CD4-positive, alpha-beta T cell (primary cell): ENCODE results near the gene ANKRD28. TPM values are rescaled to one million over a fixed set of nuclear protein-coding genes. Genes with fewer than 3 reads are reported as not detected.

Experiments used
- ATAC-seq: fragments of 200-7000 bp; cut with Tn5 transposase; one replicate; pipeline ENCODE4 v1.10.0; 2022; ENCODE audit warnings: mild to moderate bottlenecking; ENCODE audit not compliant: poor library complexity
- CTCF ChIA-PET: fragments of 350-600 bp; sonication (Branson Sonifier 250); formaldehyde crosslinking; loops from one replicate; lab custom pipeline; 2021; ENCODE audit warnings: antibody characterized with exemption, inconsistent platforms; lab: Charles Lee
- POLR2A ChIA-PET: fragments of 350-600 bp; sonication (Branson Sonifier 250); formaldehyde crosslinking; loops from one replicate; lab custom pipeline; 2021; ENCODE audit warnings: antibody characterized with exemption, inconsistent platforms; lab: Charles Lee
- DNase-seq, 14 experiments: peaks; one replicate each; pipeline ENCODE4 v3.0.0-alpha.2; 2013 to 2020; ENCODE audit warnings: mixed read lengths in 2 of 14
- H3K27ac ChIP-seq, 2 donors: one replicate each; pipeline versions ENCODE4 v1.5.1 to v1.7.0; 2013; ENCODE audit warnings: low read length in 2 of 2, low read depth in 1 of 2, mild to moderate bottlenecking in 1 of 2
- H3K27me3 ChIP-seq, 2 experiments: 1 replicate in 1 of 2; 2 replicates in 1 of 2; pipeline versions ENCODE4 v1.6.1 to v1.7.0; 2013; ENCODE audit warnings: low read length in 2 of 2, control low read depth in 1 of 2, mild to moderate bottlenecking in 1 of 2, moderate library complexity in 1 of 2; ENCODE audit not compliant: insufficient read depth in 2 of 2, control insufficient read depth in 1 of 2
- H3K36me3 ChIP-seq: one replicate; pipeline ENCODE4 v1.6.1; 2013; ENCODE audit warnings: low read length, control low read depth; ENCODE audit not compliant: insufficient read depth
- H3K4me1 ChIP-seq: one replicate; pipeline ENCODE4 v1.6.1; 2013; ENCODE audit warnings: low read length, control low read depth; ENCODE audit not compliant: insufficient read depth
- H3K4me3 ChIP-seq: one replicate; pipeline ENCODE4 v1.5.1; 2013; ENCODE audit warnings: mild to moderate bottlenecking, low read length, moderate library complexity
- H3K9me3 ChIP-seq, 2 experiments: 1 replicate in 1 of 2; 2 replicates in 1 of 2; pipeline versions ENCODE4 v1.6.1 to v1.7.0; 2013; ENCODE audit warnings: low read length in 2 of 2, mild to moderate bottlenecking in 2 of 2, control low read depth in 1 of 2, moderate library complexity in 1 of 2; ENCODE audit not compliant: control insufficient read depth in 1 of 2, insufficient read depth in 1 of 2
- H3K27ac Mint-ChIP-seq: one replicate; pipeline ENCODE4 v1.8.0; 2020; ENCODE audit warnings: mixed read lengths
- H3K27me3 Mint-ChIP-seq: one replicate; pipeline ENCODE4 v1.8.0; 2021; ENCODE audit warnings: mixed read lengths
- H3K36me3 Mint-ChIP-seq: one replicate; pipeline ENCODE4 v1.8.0; 2021; ENCODE audit warnings: low read depth, mixed read lengths
- H3K4me1 Mint-ChIP-seq: one replicate; pipeline ENCODE4 v1.8.0; 2021; ENCODE audit warnings: low read depth, mixed read lengths
- H3K4me3 Mint-ChIP-seq: one replicate; pipeline ENCODE4 v1.8.0; 2020; ENCODE audit warnings: mild to moderate bottlenecking, mixed read lengths
- H3K9me3 Mint-ChIP-seq: one replicate; pipeline ENCODE4 v1.8.0; 2020; ENCODE audit warnings: mixed read lengths
- CTCF ChIP-seq: fragments of 200-600 bp; IDR thresholded peaks from one replicate; pipeline ENCODE4 v1.8.0; 2022; ENCODE audit warnings: antibody characterized with exemption, mild to moderate bottlenecking
- intact Hi-C, 2 experiments: fragments of 100-400 bp; cut with DNase I in 1 of 2; cut with micrococcal nuclease in 1 of 2; formaldehyde crosslinking; loops; one replicate each; pipeline versions ENCODE4 v1.15.1 to v1.9.0; 2023 to 2025; cut with DNase I, micrococcal nuclease
- total RNA-seq, 174 experiments: library from RNA in 2 of 174; stranded (reverse) in 2 of 174; gene quantifications; one replicate each; pipeline ENCODE4 v1.2.3 and lab custom pipeline; 2021 to 2026

ANKRD28 gene
- total RNA-seq, 2 experiments from 2014 or later: 36.6 to 43.1 TPM

DNA sequence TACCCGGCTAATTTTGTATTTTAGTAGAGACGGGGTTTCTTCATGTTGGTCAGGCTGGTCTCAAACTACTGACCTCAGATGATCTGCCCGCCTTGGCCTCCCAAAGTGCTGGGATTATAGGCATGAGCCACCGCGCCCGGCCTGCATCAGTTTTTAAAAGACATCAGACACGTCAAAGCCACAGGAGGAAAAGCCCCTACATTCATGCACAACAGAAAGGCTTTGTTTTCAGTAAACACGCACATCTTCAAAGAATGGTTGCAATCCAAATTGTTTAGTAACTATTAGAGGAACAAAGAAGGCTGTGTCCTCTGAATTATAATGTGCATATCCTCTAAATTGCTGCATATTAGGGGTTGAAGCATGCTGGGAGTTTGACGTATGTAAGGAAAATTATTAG, 142.9 kb downstream of the ANKRD28 start:
- no peak for DNase-seq
- ATAC-seq: no peak
- H3K4me3 Mint-ChIP-seq: no peak overlapping the region
- Histone ChIP-seq H3K4me1 (peaks cover 11% of the 10 kb centered on the region), H3K27ac (no peak overlapping the region), H3K27me3 (no peaks in the 10 kb centered on the region), H3K9me3 (peaks cover 32 to 42% of the 10 kb centered on the region in 2 experiments), H3K36me3 (no peaks in the 10 kb centered on the region), H3K4me3 (no peak overlapping the region)
- peaks cover 30% of the 10 kb centered on the region for H3K36me3 Mint-ChIP-seq
- H3K9me3 Mint-ChIP-seq: peaks cover 8% of the 10 kb centered on the region
- H3K27ac Mint-ChIP-seq: no peak overlapping the region
- ChIA-PET CTCF (no interaction called here), POLR2A (no interaction called here)
- peaks cover 27% of the 10 kb centered on the region for H3K4me1 Mint-ChIP-seq
- H3K27me3 Mint-ChIP-seq: no peaks in the 10 kb centered on the region
- no peak for TF ChIP-seq CTCF
- intact Hi-C loops: no loop called here

- no peak for TF ChIP-seq CTCF
- Mint-ChIP-seq H3K4me1 (peaks cover 27% of the 10 kb centered on the region), H3K4me3 (no peak overlapping the region), H3K27me3 (no peaks in the 10 kb centered on the region), H3K9me3 (peaks cover 8% of the 10 kb centered on the region), H3K27ac (no peak overlapping the region), H3K36me3 (peaks cover 25% of the 10 kb centered on the region)
- Histone ChIP-seq H3K9me3 (peaks cover 32 to 42% of the 10 kb centered on the region in 2 experiments), H3K4me3 (no peak overlapping the region), H3K4me1 (peaks cover 7% of the 10 kb centered on the region), H3K36me3 (no peaks in the 10 kb centered on the region), H3K27ac (no peak overlapping the region), H3K27me3 (no peaks in the 10 kb centered on the region)
- ChIA-PET CTCF (no interaction called here), POLR2A (no interaction called here)
- DNase-seq (no peak), ATAC-seq (no peak)
- intact Hi-C loops: no loop called here
Observed at GRCh38 chr3:15654127-15654526, 143.7 kb downstream of the ANKRD28 start.

DNA sequence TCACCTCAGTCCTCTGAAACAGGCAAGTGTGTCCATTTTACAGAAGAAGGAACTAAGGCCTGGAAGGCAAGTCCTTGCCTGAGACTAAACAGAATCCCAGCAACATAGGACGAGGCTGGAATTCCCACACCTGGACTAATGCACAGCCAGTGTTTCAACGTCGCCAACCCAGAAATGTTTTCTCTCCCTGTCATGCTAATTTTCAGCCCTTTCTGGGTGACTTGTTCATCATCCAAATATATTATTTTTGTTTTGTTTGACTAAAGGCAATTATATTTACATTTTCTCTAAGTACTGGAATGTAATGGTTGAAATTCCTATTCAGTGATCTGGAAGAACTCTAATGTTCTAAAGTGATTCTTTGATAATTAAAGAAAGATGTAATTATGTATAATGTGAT, 144.5 kb downstream of the ANKRD28 start:
- Histone ChIP-seq H3K9me3 (peaks cover 32 to 35% of the 10 kb centered on the region in 2 experiments), H3K27me3 (no peaks in the 10 kb centered on the region), H3K4me1 (peaks cover 12% of the 10 kb centered on the region), H3K27ac (no peak overlapping the region), H3K4me3 (no peak overlapping the region), H3K36me3 (no peaks in the 10 kb centered on the region)
- no peak for ATAC-seq
- DNase-seq: no peak
- H3K4me1 Mint-ChIP-seq: peaks cover 28% of the 10 kb centered on the region
- ChIA-PET POLR2A (no interaction called here), CTCF (no interaction called here)
- H3K9me3 Mint-ChIP-seq: peaks cover 5% of the 10 kb centered on the region
- no peaks in the 10 kb centered on the region for H3K27me3 Mint-ChIP-seq
- TF ChIP-seq CTCF: no peak
- no peak overlapping the region for H3K27ac Mint-ChIP-seq
- H3K36me3 Mint-ChIP-seq: peaks cover 24% of the 10 kb centered on the region
- intact Hi-C loops: no loop called here
- no peak overlapping the region for H3K4me3 Mint-ChIP-seq
